Stimulated activated CD8-positive, alpha-beta memory T cell treated with anti-CD3 and anti-CD28 coated beads, Interleukin-7, amount 100 ng/mL, for 24 hours (primary cell): ENCODE measurements around the gene OR6C65.

Experiments
- DNase-seq: peaks from one replicate; pipeline ENCODE4 v3.0.0-alpha.2; 2020; ENCODE audit warnings: low read depth

OR6C65 gene

DNA sequence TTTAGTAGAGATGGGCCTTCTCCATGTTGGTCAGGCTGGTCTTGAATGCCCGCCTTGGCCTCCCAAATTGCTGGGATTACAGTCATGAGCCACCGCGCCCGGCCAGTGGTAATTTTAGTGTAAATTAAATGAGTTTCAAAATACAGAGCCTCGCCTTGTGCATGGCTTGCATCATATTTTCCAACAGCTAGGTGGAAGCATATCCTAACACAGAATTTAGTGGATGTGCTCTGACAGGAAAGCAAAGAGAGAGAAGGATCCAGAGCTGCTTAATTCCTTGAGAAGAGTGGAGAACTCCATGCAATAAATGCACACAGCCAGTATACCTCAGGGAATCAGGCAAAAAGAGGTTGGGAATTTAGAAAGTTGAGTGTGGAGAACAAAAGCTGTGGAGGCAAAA lies 46.0 kb downstream of the OR6C65 start:
- no peak for DNase-seq

- no peak for DNase-seq
These were observed 48.5 kb downstream of the OR6C65 start for GRCh38 chr12:55448825-55449224.
